ENCODE results near the gene EXOC6B. TPM values are rescaled to one million over a fixed set of nuclear protein-coding genes. Genes with fewer than 3 reads are reported as not detected.

The EXOC6B gene
- total RNA-seq, 1 donor from 2014 or later, result 46.1 TPM

DNA sequence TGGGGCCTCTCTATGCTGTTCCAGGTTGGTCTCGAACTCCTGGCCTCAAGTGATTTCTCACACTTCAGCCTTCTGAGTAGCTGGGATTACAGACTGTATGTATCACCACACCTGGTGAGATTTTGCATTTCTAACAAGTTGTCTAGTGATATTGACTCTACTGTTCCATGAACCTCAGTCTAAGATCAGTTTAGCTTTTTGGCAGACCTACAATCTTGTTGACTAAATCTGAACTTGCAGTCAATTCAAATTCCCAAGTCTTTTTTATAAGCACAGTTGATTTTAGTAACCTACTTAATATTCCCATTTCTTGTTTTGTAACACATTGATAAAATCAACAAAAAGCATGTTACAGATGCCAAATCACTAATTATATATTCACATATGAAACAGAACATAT lies 412.1 kb downstream of the EXOC6B start:
- TF ChIP-seq, protein P1, sequence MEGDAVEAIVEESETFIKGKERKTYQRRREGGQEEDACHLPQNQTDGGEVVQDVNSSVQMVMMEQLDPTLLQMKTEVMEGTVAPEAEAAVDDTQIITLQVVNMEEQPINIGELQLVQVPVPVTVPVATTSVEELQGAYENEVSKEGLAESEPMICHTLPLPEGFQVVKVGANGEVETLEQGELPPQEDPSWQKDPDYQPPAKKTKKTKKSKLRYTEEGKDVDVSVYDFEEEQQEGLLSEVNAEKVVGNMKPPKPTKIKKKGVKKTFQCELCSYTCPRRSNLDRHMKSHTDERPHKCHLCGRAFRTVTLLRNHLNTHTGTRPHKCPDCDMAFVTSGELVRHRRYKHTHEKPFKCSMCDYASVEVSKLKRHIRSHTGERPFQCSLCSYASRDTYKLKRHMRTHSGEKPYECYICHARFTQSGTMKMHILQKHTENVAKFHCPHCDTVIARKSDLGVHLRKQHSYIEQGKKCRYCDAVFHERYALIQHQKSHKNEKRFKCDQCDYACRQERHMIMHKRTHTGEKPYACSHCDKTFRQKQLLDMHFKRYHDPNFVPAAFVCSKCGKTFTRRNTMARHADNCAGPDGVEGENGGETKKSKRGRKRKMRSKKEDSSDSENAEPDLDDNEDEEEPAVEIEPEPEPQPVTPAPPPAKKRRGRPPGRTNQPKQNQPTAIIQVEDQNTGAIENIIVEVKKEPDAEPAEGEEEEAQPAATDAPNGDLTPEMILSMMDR (conservative IDR thresholded peaks at IDR 0.05), result no peak
- Mint-ChIP-seq H3K27ac (no peak overlapping the region), H3K27me3 (no peaks in the 10 kb centered on the region), H3K4me3 (no peak overlapping the region), H3K4me1 (ENCODE audit: unreplicated experiment) (no peaks in the 10 kb centered on the region), H3K9me3 (no peaks in the 10 kb centered on the region), H3K36me3 (peaks cover 4% of the 10 kb centered on the region)
- DNase-seq (ENCODE audit: extremely low spot score, unreplicated experiment), result no peak

DNA sequence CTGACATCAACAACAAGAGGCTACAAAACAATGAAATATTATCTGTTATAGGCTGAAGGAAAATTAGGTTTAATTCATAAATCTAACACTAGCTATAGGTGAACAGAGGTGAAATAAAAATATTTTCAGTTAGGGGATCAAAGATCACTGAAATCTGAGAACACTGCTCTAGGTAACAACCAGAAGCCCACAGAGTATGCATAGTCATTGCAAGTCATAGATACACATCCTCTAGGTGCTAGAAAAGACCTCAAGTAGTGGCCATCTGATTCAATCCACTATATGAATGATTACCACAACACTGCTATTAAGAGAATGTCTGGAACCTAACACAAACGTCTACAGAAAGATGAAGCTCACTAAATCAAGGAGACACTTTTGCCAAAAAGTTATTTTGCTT lies 413.6 kb downstream of the EXOC6B start:
- Mint-ChIP-seq H3K4me3 (no peak overlapping the region), H3K9me3 (no peaks in the 10 kb centered on the region), H3K36me3 (peaks cover 4% of the 10 kb centered on the region), H3K4me1 (ENCODE audit: unreplicated experiment) (no peaks in the 10 kb centered on the region), H3K27me3 (no peaks in the 10 kb centered on the region), H3K27ac (no peak overlapping the region)
- TF ChIP-seq, protein P1 (conservative IDR thresholded peaks at IDR 0.05), result no peak
- DNase-seq (ENCODE audit: extremely low spot score, unreplicated experiment), result no peak

DNA sequence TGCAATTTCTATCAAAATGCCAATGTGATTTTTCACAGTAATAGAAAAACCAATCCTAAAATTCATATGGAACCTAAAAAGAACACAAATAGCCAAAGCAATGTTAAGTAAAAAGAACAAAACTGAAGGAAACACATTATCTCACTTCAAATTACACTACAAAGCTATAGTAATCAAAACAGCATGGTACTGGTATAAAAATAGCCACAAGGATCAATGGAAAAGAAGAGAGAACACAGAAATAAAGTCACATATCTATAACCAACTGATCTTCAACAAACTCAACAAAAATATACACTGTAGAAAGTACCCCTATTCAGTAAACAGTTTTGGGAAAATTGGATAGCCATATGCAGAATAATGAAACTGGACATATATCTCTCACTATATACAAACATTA lies 426.0 kb downstream of the EXOC6B start:
- TF ChIP-seq, protein P1 (conservative IDR thresholded peaks at IDR 0.05), result no peak

DNA sequence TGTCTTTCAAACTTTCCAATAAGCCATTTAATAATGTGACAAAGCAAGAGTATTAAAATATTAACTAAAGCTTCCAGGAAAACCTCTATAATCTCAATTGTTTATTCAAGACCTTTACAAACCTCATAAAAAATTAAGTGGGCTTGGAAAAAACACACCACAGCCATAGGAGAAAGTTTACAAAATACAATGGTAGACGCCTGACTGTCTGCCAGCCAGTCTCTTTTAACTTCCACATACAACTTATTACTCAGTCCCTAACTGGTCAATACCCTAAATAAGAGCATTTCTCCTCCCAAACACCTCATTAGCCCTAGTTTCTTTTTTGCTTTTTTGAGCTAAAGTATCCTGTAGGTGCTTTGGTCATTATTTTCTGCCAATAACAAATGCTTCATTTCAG lies 430.7 kb downstream of the EXOC6B start:
- DNase-seq (ENCODE audit: extremely low spot score, unreplicated experiment), result no peak
- Mint-ChIP-seq H3K36me3 (peaks cover 11% of the 10 kb centered on the region), H3K9me3 (peaks cover 12% of the 10 kb centered on the region), H3K27me3 (no peaks in the 10 kb centered on the region), H3K4me1 (ENCODE audit: unreplicated experiment) (peaks cover 3% of the 10 kb centered on the region), H3K27ac (no peak overlapping the region), H3K4me3 (no peak overlapping the region)
- TF ChIP-seq, protein P1 (conservative IDR thresholded peaks at IDR 0.05), result no peak

More for the DNA sequence above, 426.0 kb downstream of the EXOC6B start:
- Mint-ChIP-seq H3K27ac (no peak overlapping the region), H3K9me3 (peaks cover 7% of the 10 kb centered on the region), H3K27me3 (no peaks in the 10 kb centered on the region), H3K4me1 (ENCODE audit: unreplicated experiment) (no peaks in the 10 kb centered on the region), H3K4me3 (no peak overlapping the region), H3K36me3 (peaks cover 9% of the 10 kb centered on the region)
- DNase-seq (ENCODE audit: extremely low spot score, unreplicated experiment), result no peak

DNA sequence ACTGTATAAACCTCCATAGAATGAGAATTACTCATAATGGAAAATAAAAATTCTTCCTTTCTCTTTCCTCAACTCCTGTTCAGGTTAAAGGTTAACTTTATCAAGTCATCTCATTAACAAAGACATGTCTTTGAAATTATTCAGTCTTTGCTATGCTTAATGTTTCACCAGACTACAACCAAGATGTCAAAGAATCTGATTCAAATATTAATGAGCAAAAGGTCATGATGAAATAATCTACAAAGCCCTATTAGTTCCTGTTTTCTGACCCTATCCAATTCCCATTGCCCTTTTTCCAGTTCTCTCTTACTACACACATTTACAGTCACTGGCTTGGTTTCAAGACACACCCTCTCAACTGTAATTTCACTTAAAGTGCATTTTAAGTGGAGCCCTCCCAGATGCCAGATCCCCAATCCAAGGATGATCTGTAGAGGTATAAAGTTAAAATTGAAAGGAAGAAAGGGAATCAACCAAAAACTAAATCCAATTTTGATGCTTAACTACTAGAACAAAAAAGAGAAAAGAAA lies 431.2 kb downstream of the EXOC6B start:
- no peak overlapping the region for H3K27ac Mint-ChIP-seq
- peaks cover 8% of the 10 kb centered on the region for H3K9me3 Mint-ChIP-seq
- H3K4me1 Mint-ChIP-seq (ENCODE audit: unreplicated experiment), result peaks cover 3% of the 10 kb centered on the region
- DNase-seq (ENCODE audit: extremely low spot score, unreplicated experiment), result no peak
- H3K27me3 Mint-ChIP-seq, result no peaks in the 10 kb centered on the region
- peaks cover 8% of the 10 kb centered on the region for H3K36me3 Mint-ChIP-seq
- TF ChIP-seq, protein P1 (conservative IDR thresholded peaks at IDR 0.05), result no peak
- no peak overlapping the region for H3K4me3 Mint-ChIP-seq

DNA sequence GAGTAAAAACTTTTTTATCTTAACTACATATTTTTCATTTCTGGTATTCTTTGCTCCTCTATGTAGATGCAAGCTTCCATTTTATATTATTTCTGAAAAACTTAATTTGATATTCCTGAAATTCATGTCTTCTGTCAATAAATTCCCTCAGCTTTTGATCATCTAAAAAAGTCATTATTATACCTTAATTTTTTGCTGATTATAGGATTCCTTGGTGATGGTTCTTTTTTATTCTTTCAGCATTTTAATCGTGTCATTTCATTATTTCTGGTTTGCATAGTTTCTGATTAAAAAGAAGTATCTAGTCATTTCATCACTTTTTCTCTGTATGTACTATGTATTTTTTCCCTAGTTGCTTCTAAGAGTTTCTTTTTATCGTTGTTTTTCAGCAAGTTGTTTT lies 436.4 kb downstream of the EXOC6B start:
- H3K4me3 Mint-ChIP-seq, result no peak overlapping the region

More for the DNA sequence above, 436.4 kb downstream of the EXOC6B start:
- peaks cover 15% of the 10 kb centered on the region for H3K9me3 Mint-ChIP-seq
- TF ChIP-seq, protein P1 (conservative IDR thresholded peaks at IDR 0.05), result no peak
- no peak for DNase-seq (ENCODE audit: extremely low spot score, unreplicated experiment)
- no peak overlapping the region for H3K27ac Mint-ChIP-seq
- H3K36me3 Mint-ChIP-seq, result peaks cover 9% of the 10 kb centered on the region
- H3K27me3 Mint-ChIP-seq, result no peaks in the 10 kb centered on the region
- peaks cover under 1% of the 10 kb centered on the region for H3K4me1 Mint-ChIP-seq (ENCODE audit: unreplicated experiment)
